ENCODE results near the gene FOXP1.

The FOXP1 gene

DNA sequence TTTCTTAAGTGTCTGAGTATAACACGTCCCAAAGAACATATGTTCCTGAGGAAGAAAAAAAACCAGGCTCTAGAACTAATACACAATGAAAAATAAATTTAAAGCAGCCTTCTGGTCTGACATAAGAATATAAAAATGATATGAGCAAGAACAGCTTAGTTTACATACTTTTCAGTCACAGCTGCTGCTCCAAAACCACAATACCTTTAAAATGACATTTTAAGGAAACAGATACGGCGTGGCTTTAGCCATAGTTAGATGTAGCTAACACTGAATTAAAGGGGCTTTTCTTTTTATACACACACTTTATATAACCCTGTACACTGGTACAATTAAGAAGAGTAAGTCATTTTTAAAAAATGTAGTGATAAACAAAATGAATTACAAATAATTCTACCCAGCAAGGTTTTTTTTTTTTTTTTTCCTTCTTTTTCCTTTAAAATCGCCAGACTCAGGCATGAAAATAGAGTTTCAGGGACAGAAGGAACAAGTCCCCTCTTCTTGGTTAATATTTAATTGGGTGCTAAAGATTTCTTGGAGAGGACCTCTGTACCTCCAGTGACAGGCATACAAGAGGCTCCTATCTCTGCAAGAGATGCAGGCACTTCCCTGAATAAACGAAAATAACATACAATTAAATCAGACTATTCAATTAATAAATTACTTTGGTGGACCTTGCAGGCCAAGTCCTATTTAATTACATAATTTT, 265.6 kb downstream of the FOXP1 start:
- no peak for DNase-seq

DNA sequence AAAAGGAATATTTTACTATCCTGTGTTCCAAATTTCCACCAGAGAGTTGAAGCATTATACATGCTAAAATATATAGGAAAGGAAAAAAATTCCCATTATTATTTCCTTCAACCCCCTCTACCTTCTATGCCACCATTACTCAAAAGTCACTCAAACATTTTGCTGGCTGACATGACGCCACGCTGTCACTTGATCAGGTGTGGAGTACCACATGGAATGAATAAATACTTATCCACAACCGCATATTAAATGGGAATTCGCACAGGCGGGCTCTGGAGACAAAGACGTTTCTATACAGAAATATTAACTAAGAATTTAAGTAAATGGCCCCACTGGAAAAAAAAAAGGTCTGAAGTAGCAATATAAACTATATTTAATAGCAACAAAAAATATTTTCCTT, 266.4 kb downstream of the FOXP1 start:
- DNase-seq, result no peak

GRCh38 chr3:71316066-71316777, 267.3 kb downstream of the FOXP1 start:
- no peak for DNase-seq

DNA sequence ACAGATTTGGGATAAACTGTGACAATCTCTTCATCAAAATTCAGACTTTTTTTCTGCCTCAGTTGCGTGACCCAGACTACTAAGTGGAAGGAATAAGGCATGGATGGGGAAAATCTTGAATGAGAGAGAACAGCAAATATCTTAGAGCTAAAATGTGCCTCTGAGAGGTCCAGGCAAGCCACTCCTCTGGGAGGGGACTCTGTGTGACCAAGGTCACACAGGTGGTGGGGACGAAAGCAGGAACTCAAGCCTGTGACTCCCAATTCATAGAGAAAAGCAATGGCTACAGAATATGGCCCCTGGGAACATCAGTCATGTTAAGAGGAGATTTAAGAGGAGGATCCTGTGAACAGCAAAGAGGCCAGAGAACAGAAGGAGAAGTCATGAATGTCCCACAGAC, 268.1 kb downstream of the FOXP1 start:
- DNase-seq, result no peak

DNA sequence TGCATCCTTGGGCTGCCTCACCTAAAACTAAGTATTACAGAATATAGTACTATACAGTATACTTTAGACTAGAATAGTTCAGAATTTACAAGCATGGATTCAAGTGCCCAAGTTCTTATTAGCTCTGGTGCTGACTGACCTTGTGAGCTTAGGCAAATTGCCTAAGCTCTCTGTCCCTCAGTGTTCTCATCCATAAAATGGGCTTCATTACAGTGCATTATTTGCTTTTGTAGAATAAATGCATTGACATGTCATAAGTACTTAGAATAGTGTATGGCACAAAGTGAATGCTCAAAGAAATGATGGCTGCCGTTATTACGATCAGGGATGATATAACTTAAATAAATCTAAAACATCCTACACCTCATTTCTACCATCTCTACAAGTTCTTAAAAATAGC, 269.7 kb downstream of the FOXP1 start:
- no peak for DNase-seq

- no peak for DNase-seq
Observed at GRCh38 chr3:71312461-71312860, 271.1 kb downstream of the FOXP1 start.

DNA sequence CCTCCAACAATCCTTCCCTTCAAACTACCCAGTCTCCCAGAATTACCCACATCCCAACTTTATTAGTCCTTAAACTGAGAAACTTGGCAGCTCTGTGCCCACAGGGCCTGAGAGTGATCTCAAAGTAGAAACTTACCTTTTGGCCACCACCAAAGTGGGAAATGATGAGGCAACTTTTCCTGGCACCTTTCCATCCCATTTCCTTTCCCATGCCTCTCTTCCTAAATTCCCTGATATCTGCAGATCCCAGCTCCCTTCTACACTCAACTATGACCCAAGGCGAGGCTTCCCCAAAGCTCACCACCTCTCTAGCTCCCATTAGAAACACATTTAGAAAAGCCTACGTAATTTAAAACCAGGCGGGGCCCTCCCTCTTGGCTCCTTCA, 271.9 kb downstream of the FOXP1 start:
- no peak for DNase-seq

DNA sequence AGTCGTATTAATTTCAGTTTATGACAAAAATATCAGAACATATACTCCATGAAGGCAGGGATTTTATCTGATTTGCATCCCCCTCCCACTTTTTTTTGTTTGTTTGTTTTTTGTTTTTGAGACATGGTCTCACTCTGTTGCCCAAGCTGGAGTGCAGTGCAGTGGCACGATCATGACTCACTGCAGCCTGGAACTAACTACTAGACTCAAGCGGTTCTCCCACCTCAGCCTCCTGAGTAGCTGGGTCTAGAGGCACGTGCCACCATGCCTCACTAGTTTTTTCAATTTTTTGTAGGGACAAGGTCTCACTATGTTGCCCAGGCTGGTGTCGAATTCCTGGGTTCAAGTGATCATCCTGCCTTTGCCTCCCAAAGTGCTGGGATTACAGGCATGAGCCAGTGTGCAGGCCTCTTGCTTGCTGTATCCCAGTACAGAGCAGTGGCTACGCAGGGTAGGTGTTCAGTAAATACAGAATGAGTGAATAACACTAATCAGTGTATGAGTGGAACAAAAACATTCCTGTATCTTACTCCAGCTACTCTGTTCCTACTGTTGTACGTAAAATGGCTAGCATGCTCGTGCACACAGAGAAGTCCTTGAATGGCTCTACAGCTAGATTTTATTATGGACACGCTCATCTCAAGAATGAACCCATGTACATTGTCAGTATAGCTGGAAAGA, 272.4 kb downstream of the FOXP1 start:
- no peak for DNase-seq

GRCh38 chr3:71310359-71310979, 273.1 kb downstream of the FOXP1 start:
- DNase-seq, result no peak

DNA sequence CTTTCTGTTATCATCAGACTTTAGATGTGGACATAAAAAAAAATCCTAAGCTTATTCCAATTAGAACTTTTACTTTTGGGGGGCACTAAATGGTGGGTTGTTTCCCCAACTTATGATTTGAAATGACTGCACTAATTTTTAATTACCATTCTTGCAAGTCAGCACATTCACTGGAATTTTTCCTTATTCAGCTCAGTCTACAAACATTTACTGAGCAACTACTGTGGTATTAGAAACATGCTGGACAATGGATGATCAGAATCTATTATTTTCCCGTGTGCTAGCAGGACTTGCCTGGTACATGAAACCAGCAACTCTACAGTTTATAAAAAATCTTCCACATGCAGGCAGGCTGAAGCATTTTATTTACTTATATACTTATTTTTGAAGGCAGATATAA, 273.6 kb downstream of the FOXP1 start:
- no peak for DNase-seq

GRCh38 chr3:71309342-71309741, 274.2 kb downstream of the FOXP1 start:
- peak; percentile 23 for DNase-seq

DNA sequence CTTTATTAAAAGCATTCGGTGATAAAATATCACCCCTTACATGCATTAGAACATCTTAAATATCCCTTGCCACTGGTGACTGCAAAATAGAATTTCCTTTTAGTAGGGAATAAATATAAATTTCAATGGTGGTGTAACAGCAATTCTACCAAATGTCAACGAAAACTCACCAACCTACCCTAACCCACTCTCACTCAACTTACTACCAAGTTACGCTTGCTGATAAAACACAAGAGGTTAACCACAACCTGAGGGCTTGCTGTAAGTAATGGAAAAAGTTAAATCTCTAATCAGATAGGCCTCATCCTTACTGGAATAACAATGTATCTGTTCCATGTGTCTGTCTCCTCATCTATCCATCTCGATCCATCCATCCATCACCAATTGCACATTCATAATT, 274.7 kb downstream of the FOXP1 start:
- no peak for DNase-seq

DNA sequence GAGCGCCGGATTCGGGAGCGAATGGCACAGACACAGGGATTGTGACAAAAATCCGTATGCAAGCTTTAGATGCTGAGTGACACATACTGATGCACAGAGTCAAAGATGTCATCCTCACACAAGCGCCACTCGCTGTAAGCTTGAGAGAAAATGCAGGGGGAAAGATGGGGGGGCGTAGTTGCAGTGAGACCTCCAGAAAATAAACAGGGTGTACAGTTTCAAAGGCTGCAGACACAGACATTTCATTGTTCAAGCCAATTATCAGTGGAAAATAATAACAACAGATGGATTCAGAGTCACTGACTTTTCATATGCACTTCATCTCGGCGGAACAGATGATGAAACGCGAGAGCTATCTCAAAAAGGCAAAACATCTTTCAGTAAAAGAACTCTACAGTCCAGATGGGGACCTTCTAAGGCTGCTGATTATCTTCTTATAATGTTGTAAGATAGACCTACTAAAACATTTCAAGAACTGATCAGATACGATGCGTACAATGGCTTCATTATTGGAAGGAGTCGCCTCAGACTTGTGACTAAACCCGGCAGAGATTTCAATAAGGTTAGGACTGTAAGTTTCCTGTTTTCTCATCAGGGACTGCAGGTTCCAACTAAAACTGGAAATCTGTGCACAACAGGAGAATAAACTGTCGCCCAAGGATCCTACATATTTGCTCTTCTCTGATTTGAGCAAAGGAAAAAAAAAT, 275.4 kb downstream of the FOXP1 start:
- no peak for DNase-seq

GRCh38 chr3:71305231-71306206, 278.0 kb downstream of the FOXP1 start:
- DNase-seq, result no peak

DNA sequence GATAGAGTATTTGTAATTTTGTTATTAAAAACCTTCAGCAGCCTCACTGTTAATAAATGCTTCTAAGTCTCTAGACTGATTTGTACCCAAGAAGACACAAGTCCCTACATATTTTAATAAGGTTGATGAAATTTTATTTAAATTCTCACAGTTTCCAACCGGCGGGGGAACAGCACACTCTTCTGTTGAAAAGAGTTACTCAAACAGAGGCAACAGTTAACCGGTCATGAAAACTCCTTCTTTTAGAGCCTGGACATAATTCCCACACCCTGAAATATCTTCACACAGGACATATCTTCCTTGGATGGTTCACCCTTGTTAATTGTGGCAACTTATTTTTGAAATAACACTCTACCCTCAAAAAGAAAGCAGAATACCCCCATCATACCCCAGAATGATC, 278.8 kb downstream of the FOXP1 start:
- DNase-seq, result no peak

DNA sequence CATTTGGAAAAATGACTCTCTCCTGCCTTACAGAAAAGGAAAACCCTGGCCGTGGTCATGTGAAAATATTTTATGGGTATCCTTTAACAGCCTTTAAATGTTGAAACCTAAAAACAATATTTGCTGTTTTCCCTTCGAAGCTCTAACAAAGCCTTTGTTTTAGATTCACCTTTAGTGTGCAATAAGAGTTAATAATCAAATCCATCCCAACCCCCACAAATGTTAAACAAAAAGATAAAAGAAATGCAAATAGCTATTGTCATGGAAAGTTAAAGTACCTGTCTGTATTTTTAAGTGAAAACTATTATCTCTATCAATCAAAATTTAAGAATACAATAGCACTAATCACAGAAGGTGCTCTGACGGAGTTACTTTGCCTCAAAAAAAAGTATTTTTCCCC, 279.3 kb downstream of the FOXP1 start:
- no peak for DNase-seq

GRCh38 chr3:71303627-71304200, 279.8 kb downstream of the FOXP1 start:
- DNase-seq, result no peak

DNA sequence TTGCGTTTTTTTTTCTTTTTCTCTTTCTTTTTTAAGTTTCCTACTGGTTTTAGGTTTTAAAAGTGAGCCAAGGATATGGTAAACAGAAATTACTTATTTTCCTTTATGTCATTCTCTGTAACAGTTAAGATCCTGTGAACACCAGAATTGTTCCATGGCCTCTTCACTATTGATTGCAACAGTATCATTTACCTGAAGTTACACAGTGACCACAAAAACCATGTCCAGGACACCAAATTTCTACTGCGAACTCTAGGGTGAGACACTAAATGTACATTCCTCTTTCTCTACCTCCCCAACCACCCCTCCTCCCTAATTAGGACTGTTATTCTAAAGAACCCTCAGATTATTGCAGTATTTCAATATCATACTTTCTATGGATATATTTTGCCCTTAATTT, 280.9 kb downstream of the FOXP1 start:
- no peak for DNase-seq

- DNase-seq, result no peak
Observed at GRCh38 chr3:71300951-71301393, 282.6 kb downstream of the FOXP1 start.

- DNase-seq, result peak; percentile 8
Observed at GRCh38 chr3:71299160-71299559, 284.4 kb downstream of the FOXP1 start.

DNA sequence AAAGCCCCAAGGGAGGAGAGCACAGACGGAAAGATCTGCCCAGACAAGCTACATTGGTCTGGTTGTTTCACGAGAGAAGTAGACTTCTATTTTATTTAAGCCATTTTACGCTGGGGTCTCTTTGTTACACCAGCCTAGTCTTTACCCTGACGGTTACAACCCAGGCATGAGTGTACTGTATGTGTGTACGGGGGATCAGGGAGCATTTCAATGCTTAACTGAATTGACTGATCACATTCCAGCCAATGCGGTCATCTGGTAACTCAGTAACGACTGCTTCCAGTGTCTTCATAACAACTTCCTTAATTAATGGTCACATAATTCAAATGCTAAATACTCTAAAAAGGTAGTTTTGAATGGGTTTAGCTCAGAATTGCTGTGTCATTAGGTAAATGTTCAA, 288.6 kb downstream of the FOXP1 start:
- no peak for DNase-seq

Data from effector CD8-positive, alpha-beta T cell (primary cell).